GM12873 (cell line): Measurements from ENCODE around the gene ERRFI1.

Source experiments
- CTCF ChIP-seq: IDR thresholded peaks from 2 replicates; pipeline ENCODE4 v1.5.1; 2012; ENCODE audit warnings: low read depth, mild to moderate bottlenecking, moderate library complexity, low read length, control low read depth; ENCODE audit not compliant: insufficient read depth; ENCODE audit errors: missing control alignments

Gene ERRFI1

GRCh38 chr1:8062861-8063260 is 36.8 kb upstream of the ERRFI1 start:
- TF ChIP-seq CTCF = no peak

- TF ChIP-seq CTCF = no peak
Observed at GRCh38 chr1:8061673-8062386, 35.7 kb upstream of the ERRFI1 start.

GRCh38 chr1:8061210-8061609 is 35.1 kb upstream of the ERRFI1 start:
- no peak for TF ChIP-seq CTCF

GRCh38 chr1:8059161-8059622 is 33.1 kb upstream of the ERRFI1 start:
- no peak for TF ChIP-seq CTCF

GRCh38 chr1:8055973-8056372 is 29.9 kb upstream of the ERRFI1 start:
- TF ChIP-seq CTCF = no peak

GRCh38 chr1:8053878-8054567 is 27.9 kb upstream of the ERRFI1 start:
- TF ChIP-seq CTCF = no peak

GRCh38 chr1:8051650-8052049 is 25.5 kb upstream of the ERRFI1 start:
- no peak for TF ChIP-seq CTCF
